GM03348 (cell line): ENCODE data around the gene MMP23B.

Experiments
- DNase-seq: peaks from one replicate; pipeline ENCODE4 v3.0.0; 2012; ENCODE audit warnings: low spot score

Gene MMP23B

DNA sequence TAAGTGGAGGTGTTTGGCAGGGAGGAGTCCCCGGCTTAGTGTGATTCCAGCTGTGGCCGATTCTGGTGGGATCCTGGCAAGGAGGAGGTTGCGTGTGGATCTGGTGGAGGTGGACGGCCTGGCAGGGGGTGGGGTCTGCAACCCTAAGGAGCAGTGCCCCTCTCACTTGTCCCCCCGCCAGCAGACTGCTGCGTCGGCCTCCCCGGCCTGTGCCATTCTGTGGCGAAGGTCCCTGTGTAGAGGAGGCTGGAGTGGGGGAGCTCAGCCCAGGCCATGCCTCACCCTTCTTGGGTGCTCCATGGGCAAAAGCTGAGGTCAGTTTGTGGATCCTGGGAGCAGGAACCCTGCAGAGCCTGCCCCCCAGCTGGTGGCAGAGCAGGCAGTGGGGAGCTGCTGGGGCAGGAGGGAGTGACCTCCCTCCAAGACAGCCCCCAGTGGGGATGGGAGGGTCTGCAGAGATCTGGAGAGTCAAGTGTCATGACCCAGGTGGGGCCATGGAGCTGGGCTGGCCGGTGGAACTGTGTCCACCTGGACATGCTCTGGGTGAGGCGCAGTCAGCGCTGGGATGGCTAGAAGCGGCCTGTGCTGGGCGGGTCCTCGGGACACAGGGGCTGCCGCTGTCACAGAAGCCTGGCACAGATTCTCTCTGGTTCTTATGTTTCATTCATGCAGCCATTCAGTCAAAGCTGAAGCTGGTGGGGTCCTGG lies 11.4 kb upstream of the MMP23B start:
- DNase-seq, result no peak

DNA sequence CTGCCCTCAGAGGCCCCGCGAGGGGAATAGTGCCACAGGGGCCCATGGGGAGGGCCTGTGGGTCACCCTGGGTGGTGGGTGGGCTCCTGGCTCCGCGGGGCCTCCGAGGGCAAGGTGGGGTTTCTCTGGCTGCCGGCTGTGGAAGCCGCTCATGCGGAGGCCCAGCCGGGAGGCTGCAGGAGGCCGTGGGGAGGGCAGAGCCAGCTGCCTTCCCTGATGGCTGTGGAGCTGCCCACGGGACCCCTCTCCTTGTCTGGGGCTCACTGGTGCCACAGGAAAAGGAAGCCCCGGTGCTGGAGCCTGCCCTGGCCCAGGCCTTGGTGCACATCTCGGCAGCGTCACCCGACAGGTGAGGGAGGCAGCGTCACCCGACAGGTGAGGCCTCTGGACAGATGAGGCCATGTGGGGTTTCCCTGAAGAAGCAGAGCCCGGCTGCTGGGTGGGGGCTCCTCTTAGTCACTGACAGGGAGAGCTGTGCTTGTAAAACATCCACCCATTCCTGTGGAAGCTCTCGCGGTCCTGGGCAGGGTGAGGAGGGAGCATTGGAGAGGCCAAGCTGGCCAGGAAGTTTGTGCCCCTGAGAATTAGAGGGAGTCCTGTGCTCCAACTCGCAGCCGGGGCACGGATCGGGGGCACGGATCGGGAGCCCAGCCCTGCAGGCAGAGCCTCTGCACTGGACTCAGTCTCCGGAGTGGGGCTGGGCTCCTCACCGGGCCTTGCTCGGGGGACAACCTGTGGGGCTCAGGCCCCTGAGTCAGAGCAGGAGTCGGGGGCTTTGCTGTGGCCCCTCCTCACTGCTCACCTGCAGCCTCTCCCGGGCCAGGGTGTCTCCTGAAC lies 10.6 kb upstream of the MMP23B start:
- no peak for DNase-seq

DNA sequence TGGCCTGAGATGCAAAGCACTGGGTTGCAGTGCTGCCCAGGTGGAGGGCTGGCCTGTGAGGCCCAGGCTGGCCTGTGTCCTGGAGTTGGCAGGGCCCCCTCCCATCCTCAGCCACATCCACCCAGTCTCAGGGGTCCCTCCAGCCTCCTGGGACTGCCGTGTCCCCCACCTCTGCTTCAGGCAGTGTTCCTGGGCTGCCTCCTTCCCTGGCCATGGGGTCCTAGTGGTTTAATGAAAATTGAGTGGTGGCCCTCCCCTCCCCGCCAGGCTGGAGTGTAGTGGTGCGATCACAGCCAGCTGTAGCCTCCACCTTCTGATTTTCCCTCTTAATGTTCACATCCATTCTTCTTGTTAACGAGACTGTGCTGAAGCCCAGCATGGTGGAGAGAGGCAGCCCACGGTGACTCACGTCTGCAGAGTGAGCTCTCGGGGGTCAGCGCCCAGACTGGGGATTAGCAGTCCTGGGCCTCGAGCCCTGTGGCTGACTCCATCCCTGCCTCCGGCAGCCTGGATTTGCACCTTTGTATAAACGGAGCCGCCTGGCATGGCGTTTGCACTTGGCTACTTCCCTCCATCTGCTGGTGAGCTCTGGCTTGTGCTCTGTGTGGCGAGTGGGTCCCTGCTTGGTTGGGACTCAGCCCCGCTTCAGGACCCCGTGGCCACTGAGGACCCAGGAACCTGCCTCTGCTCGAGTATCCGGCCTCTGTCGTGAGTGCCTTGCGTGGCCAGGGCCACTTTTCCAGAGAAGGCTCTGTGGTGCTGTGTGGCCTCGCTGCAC lies 9.8 kb upstream of the MMP23B start:
- DNase-seq, result no peak

DNA sequence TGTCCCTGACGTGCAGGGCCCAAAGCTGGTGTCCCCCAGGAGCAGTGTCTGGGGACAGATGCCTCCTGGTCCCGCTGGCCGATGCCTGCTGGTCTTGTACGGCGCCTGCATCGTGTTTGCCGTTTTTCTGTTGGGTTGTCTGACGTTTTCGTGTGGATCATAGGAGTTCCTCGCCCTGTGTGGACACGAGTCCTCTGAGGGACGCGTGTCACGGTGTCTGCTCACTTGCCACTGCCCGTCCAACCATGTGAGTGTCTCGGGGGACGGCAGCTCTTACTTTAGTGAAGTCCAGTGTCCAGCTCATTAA lies 9.2 kb upstream of the MMP23B start:
- DNase-seq, result no peak

DNA sequence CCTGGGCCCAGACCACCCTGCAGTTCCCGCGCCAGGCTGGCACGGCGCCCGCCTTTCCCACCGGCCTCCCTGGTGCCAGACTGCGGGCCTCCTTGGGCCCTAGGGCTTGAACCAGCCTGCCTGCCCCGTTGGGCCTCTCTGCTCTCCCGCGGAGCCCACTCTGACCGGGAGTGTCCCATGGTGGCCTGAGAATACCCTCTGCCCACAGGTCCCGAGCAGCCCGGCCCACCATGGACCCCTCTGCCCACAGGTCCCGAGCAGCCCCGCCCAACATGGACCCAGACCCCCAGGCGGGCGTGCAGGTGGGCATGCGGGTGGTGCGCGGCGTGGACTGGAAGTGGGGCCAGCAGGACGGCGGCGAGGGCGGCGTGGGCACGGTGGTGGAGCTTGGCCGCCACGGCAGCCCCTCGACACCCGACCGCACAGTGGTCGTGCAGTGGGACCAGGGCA lies 8.8 kb upstream of the MMP23B start:
- no peak for DNase-seq

DNA sequence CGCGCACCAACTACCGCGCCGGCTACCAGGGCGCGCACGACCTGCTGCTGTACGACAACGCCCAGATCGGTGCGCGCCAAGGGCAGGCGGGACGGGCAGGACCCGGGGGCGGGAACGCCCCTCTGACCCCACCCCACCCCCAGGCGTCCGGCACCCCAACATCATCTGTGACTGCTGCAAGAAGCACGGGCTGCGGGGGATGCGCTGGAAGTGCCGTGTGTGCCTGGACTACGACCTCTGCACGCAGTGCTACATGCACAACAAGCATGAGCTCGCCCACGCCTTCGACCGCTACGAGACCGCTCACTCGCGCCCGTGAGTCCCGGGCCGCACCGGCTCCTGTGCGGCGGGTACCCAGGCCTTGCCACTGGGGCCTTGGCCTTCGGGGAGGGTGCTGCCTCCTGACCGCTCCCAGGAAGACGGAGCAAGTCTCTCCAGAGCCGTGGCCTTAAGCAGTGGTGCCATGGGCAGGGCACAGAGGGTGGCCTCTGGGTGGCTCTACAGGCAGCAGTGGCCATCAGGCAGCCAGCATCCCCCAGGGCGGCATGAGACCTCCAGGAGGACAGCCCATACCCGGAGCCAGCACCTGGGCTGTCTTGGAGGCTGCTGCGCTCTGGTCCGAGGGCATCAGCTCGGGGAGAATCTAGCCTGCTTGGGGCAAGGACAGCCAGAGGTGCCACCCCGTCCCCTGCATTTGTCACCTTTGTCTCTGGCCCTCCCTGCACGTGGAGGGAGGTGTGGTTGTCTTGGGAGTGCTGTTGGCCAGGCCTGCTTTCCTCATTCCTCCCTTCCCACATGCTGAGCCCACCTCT lies 8.1 kb upstream of the MMP23B start:
- DNase-seq, result no peak

DNA sequence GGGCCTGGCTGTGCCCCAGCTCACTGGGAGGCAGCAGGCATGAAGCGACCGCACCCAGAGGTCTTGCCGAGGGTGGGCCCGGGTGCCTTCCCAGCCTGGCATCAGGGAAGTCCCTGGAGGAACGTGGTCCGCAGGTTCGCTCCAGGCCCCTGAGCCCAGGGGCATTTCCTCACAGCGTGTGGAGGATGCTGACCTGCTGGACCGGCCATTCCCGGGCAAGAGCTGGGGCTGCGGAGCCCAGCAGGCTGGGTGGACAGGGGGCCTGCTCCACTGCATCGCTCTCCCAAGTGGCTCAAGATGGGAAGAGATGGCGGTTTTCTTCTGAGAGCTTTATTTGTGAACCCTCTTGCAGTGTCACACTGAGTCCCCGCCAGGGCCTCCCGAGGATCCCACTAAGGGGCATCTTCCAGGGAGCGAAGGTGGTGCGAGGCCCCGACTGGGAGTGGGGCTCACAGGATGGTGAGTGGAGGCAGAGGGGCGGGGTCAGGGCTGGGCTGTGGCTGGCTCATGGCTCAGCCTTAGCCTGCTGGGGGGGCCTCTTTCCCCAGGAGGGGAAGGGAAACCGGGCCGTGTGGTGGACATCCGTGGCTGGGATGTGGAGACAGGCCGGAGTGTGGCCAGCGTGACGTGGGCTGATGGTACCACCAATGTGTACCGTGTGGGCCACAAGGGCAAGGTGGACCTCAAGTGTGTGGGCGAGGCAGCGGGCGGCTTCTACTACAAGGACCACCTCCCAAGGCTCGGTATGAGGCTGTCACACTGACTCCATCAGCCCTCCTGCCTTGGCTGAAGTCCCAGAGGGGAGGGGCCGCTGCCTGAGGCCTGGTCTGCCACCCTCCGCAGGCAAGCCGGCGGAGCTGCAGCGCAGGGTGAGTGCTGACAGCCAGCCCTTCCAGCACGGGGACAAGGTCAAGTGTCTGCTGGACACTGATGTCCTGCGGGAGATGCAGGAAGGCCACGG lies 7.2 kb upstream of the MMP23B start:
- DNase-seq, result no peak

- DNase-seq, result no peak
Measured at GRCh38 chr1:1625404-1625775, 6.6 kb upstream of the MMP23B start.

GRCh38 chr1:1625824-1626206 lies 6.2 kb upstream of the MMP23B start:
- DNase-seq, result no peak

- DNase-seq, result no peak
Measured at GRCh38 chr1:1626207-1627141, 5.5 kb upstream of the MMP23B start.

DNA sequence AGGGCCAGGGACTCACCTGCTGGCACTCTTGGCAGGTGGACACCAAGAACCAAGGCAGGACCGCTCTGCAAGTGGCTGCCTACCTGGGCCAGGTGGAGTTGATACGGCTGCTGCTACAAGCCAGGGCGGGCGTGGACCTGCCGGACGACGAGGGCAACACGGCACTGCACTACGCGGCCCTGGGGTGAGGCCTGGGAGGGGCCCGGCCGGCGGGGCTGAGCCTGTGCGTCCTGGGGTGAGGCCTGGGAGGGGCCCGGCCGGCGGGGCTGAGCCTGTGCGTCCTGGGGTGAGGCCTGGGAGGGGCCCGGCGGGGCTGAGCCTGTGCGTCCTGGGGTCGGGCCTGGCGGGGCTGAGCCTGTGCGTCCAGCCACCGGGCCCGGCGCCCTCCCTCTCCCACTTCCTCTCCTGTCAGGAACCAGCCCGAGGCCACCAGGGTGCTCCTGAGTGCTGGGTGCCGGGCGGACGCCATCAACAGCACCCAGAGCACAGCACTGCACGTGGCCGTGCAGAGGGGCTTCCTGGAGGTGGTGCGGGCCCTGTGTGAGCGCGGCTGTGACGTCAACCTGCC lies 4.6 kb upstream of the MMP23B start:
- no peak for DNase-seq

DNA sequence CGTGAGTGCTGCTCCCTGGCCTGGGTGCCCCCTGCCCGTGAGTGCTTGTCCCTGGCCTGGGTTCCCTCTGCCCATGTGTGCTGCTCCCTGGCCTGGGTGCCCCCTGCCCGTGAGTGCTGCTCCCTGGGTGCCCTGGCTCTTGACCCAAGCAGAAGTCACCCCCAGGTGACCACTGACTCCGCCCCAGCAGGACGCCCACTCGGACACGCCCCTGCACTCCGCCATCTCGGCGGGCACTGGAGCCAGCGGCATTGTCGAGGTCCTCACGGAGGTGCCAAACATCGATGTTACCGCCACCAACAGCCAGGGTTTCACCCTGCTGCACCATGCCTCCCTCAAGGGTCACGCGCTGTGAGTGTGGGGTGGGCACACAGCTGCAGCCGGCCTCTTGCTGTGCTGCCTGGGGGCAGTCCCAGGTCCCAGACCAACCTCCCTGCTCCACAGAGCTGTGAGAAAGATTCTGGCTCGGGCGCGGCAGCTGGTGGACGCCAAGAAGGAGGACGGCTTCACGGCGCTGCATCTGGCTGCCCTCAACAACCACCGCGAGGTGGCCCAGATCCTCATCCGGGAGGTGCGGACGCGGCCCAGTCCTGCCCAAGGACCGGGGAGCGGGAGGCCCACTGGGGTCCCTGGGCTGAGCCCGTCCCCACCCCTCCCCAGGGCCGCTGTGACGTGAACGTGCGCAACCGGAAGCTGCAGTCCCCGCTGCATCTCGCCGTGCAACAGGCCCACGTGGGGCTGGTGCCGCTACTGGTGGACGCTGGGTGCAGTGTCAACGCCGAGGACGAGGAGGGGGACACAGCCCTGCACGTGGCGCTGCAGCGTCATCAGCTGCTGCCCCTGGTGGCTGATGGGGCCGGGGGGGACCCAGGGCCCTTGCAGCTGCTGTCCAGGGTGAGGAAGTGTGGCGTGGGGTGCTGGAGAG lies 3.9 kb upstream of the MMP23B start:
- DNase-seq, result no peak

DNA sequence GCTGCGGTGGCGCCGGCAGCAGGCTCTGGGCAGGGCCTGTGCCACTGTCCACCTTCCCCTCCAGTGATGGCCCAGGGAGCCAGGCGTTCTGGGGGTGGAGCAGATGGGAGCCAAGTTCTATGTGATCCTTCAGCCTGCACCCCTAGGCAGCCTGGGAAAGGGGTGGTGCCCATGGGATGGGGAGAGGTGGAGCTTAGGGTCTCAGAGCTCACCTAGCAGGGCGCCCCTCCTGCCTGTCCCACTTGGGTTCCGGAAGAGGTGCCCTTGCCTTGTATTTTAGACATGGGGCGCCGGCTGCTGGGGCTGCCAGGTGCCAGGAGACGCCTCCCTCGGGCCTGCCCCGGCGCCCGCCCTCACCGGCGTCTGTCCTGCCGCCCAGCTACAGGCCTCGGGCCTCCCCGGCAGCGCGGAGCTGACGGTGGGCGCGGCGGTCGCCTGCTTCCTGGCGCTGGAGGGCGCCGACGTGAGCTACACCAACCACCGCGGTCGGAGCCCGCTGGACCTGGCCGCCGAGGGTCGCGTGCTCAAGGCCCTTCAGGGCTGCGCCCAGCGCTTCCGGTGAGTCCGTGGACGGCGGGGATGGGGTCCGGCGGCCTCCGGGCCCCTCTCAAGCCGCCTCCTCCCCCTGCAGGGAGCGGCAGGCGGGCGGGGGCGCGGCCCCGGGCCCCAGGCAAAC lies 3.1 kb upstream of the MMP23B start:
- no peak for DNase-seq

- DNase-seq, result no peak
Measured at GRCh38 chr1:1629430-1630190, 2.4 kb upstream of the MMP23B start.

GRCh38 chr1:1630191-1630964 lies 1.6 kb upstream of the MMP23B start:
- no peak for DNase-seq
